Measurements from ENCODE around the gene MINDY2.
"Not testable (repeated sequence)": the region's sequence is repeated elsewhere in the genome, so short reads cannot be mapped to it uniquely, and the experiment has no call there.

Gene MINDY2

GRCh38 chr15:58876306-58877106, 105.4 kb downstream of the MINDY2 start:
- no peaks in the 10 kb centered on the region for H3K79me2 ChIP-seq (ENCODE audit: insufficient read depth, low read length)
- no peak for ATAC-seq (ENCODE audit: insufficient read depth, low read depth)

GRCh38 chr15:58877999-58878825, 107.1 kb downstream of the MINDY2 start:
- H2AFZ ChIP-seq (ENCODE audit: low read depth, low read length): no peak overlapping the region
- H3K9ac ChIP-seq (ENCODE audit: low read depth, low read length): no peak overlapping the region
- no peak overlapping the region for H3K4me3 ChIP-seq (ENCODE audit: low read depth in 1 of 2, low read length in 2 of 2)
- H3K4me1 ChIP-seq (ENCODE audit: insufficient read depth, low read length): no peaks in the 10 kb centered on the region
- no peaks in the 10 kb centered on the region for H4K20me1 ChIP-seq (ENCODE audit: insufficient read depth, low read length)
- no peak for ATAC-seq (ENCODE audit: insufficient read depth, low read depth)
- H3K27ac ChIP-seq (ENCODE audit: low read length): no peak overlapping the region
- DNase-seq: no peak
- H3K36me3 ChIP-seq (ENCODE audit: insufficient read depth, low read length): peaks cover 55% of the 10 kb centered on the region
- no peak overlapping the region for H3K4me2 ChIP-seq (ENCODE audit: insufficient read depth, low read length)
- no peaks in the 10 kb centered on the region for H3K27me3 ChIP-seq (ENCODE audit: insufficient read depth, low read length, poor library complexity)
- H3K9me3 ChIP-seq (ENCODE audit: insufficient read depth, low read length, severe bottlenecking): no peaks in the 10 kb centered on the region
- TF ChIP-seq, protein P1, sequence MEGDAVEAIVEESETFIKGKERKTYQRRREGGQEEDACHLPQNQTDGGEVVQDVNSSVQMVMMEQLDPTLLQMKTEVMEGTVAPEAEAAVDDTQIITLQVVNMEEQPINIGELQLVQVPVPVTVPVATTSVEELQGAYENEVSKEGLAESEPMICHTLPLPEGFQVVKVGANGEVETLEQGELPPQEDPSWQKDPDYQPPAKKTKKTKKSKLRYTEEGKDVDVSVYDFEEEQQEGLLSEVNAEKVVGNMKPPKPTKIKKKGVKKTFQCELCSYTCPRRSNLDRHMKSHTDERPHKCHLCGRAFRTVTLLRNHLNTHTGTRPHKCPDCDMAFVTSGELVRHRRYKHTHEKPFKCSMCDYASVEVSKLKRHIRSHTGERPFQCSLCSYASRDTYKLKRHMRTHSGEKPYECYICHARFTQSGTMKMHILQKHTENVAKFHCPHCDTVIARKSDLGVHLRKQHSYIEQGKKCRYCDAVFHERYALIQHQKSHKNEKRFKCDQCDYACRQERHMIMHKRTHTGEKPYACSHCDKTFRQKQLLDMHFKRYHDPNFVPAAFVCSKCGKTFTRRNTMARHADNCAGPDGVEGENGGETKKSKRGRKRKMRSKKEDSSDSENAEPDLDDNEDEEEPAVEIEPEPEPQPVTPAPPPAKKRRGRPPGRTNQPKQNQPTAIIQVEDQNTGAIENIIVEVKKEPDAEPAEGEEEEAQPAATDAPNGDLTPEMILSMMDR (IDR thresholded peaks at IDR 0.05; ENCODE audit: borderline replicate concordance, extremely low read depth, low read length, poor library complexity, severe bottlenecking): no peak
- H3K79me2 ChIP-seq (ENCODE audit: insufficient read depth, low read length): no peaks in the 10 kb centered on the region

More at GRCh38 chr15:58876306-58877106, 105.4 kb downstream of the MINDY2 start:
- H3K36me3 ChIP-seq (ENCODE audit: insufficient read depth, low read length): peaks cover 39% of the 10 kb centered on the region
- no peak overlapping the region for H3K27ac ChIP-seq (ENCODE audit: low read length)
- no peaks in the 10 kb centered on the region for H3K9me3 ChIP-seq (ENCODE audit: insufficient read depth, low read length, severe bottlenecking)
- no peaks in the 10 kb centered on the region for H3K27me3 ChIP-seq (ENCODE audit: insufficient read depth, low read length, poor library complexity)
- TF ChIP-seq, protein P1 (IDR thresholded peaks at IDR 0.05; ENCODE audit: borderline replicate concordance, extremely low read depth, low read length, poor library complexity, severe bottlenecking): no peak
- TF ChIP-seq EZH2 (IDR thresholded peaks at IDR 0.05; ENCODE audit: borderline replicate concordance, low read depth, low read length, severe bottlenecking): no peak
- no peak for DNase-seq
- H2AFZ ChIP-seq (ENCODE audit: low read depth, low read length): no peak overlapping the region
- no peak overlapping the region for H3K9ac ChIP-seq (ENCODE audit: low read depth, low read length)
- H3K4me3 ChIP-seq (ENCODE audit: low read depth in 1 of 2, low read length in 2 of 2): no peak overlapping the region
- no peaks in the 10 kb centered on the region for H4K20me1 ChIP-seq (ENCODE audit: insufficient read depth, low read length)
- no peaks in the 10 kb centered on the region for H3K4me1 ChIP-seq (ENCODE audit: insufficient read depth, low read length)
- H3K4me2 ChIP-seq (ENCODE audit: insufficient read depth, low read length): no peak overlapping the region

- TF ChIP-seq EZH2 (IDR thresholded peaks at IDR 0.05; ENCODE audit: borderline replicate concordance, low read depth, low read length, severe bottlenecking): no peak
- H3K36me3 ChIP-seq (ENCODE audit: insufficient read depth, low read length): peaks cover 76% of the 10 kb centered on the region
Observed at GRCh38 chr15:58880320-58880719, 109.2 kb downstream of the MINDY2 start.

GRCh38 chr15:58882243-58882642, 111.1 kb downstream of the MINDY2 start:
- DNase-seq: no peak
- H3K27me3 ChIP-seq (ENCODE audit: insufficient read depth, low read length, poor library complexity): no peaks in the 10 kb centered on the region
- no peak for ATAC-seq (ENCODE audit: insufficient read depth, low read depth)
- no peak overlapping the region for H3K27ac ChIP-seq (ENCODE audit: low read length)
- H3K4me1 ChIP-seq (ENCODE audit: insufficient read depth, low read length): no peaks in the 10 kb centered on the region
- no peaks in the 10 kb centered on the region; the same call in 1 of the 2 replicates for H4K20me1 ChIP-seq (ENCODE audit: insufficient read depth, low read length)
- no peak overlapping the region for H3K4me2 ChIP-seq (ENCODE audit: insufficient read depth, low read length)
- no peak overlapping the region for H2AFZ ChIP-seq (ENCODE audit: low read depth, low read length)
- H3K36me3 ChIP-seq (ENCODE audit: insufficient read depth, low read length): peaks cover 93% of the 10 kb centered on the region
- H3K79me2 ChIP-seq (ENCODE audit: insufficient read depth, low read length): no peaks in the 10 kb centered on the region
- H3K9ac ChIP-seq (ENCODE audit: low read depth, low read length): no peak overlapping the region
- no peak for TF ChIP-seq EZH2 (IDR thresholded peaks at IDR 0.05; ENCODE audit: borderline replicate concordance, low read depth, low read length, severe bottlenecking)
- TF ChIP-seq, protein P1 (IDR thresholded peaks at IDR 0.05; ENCODE audit: borderline replicate concordance, extremely low read depth, low read length, poor library complexity, severe bottlenecking): no peak
- H3K9me3 ChIP-seq (ENCODE audit: insufficient read depth, low read length, severe bottlenecking): no peaks in the 10 kb centered on the region
- no peak overlapping the region for H3K4me3 ChIP-seq (ENCODE audit: low read depth in 1 of 2, low read length in 2 of 2)

More at GRCh38 chr15:58880320-58880719, 109.2 kb downstream of the MINDY2 start:
- Histone ChIP-seq H3K27me3 (ENCODE audit: insufficient read depth, low read length, poor library complexity) (no peaks in the 10 kb centered on the region), H4K20me1 (ENCODE audit: insufficient read depth, low read length) (no peaks in the 10 kb centered on the region), H3K9ac (ENCODE audit: low read depth, low read length) (no peak overlapping the region), H3K4me3 (ENCODE audit: low read depth in 1 of 2, low read length in 2 of 2) (no peak overlapping the region), H3K4me2 (ENCODE audit: insufficient read depth, low read length) (no peak overlapping the region), H3K79me2 (ENCODE audit: insufficient read depth, low read length) (no peaks in the 10 kb centered on the region), H3K4me1 (ENCODE audit: insufficient read depth, low read length) (no peaks in the 10 kb centered on the region), H2AFZ (ENCODE audit: low read depth, low read length) (no peak overlapping the region), H3K27ac (ENCODE audit: low read length) (no peak overlapping the region), H3K9me3 (ENCODE audit: insufficient read depth, low read length, severe bottlenecking) (no peaks in the 10 kb centered on the region)
- no peak for DNase-seq
- ATAC-seq (ENCODE audit: insufficient read depth, low read depth): no peak

DNA sequence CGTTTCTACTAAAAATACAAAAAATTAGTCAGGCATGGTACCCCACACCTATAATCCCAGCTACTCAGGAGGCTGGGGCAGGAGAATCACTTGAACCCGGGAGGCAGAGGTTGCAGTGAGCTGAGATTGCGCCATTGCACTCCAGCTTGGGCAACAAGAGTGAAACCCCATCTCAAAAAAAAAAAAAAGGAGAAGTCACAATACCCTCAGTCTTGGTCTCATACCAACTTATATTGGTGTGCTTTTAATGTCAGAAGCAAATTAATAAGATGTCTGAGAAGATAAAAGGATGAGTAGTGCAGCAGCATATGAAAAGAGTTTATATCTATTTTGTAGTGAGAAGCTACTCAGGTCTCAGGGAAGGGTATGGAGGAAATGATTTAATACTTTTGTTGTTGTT, 112.8 kb downstream of the MINDY2 start:
- not testable (repeated sequence) for H4K20me1 ChIP-seq (ENCODE audit: insufficient read depth, low read length)

More for the DNA sequence above, 112.8 kb downstream of the MINDY2 start:
- H3K27me3 ChIP-seq (ENCODE audit: insufficient read depth, low read length, poor library complexity); H3K4me1 ChIP-seq (ENCODE audit: insufficient read depth, low read length); H3K4me2 ChIP-seq (ENCODE audit: insufficient read depth, low read length); H3K79me2 ChIP-seq (ENCODE audit: insufficient read depth, low read length); H3K27ac ChIP-seq (ENCODE audit: low read length); H3K9ac ChIP-seq (ENCODE audit: low read depth, low read length); ATAC-seq (ENCODE audit: insufficient read depth, low read depth); DNase-seq; H3K9me3 ChIP-seq (ENCODE audit: insufficient read depth, low read length, severe bottlenecking); H3K4me3 ChIP-seq (ENCODE audit: low read depth in 1 of 2, low read length in 2 of 2); H2AFZ ChIP-seq (ENCODE audit: low read depth, low read length): not testable (repeated sequence)
- H3K36me3 ChIP-seq (ENCODE audit: insufficient read depth, low read length): peaks cover 97% of the 10 kb centered on the region
